ENCODE measurements around the gene ABHD6.

ABHD6 gene

DNA sequence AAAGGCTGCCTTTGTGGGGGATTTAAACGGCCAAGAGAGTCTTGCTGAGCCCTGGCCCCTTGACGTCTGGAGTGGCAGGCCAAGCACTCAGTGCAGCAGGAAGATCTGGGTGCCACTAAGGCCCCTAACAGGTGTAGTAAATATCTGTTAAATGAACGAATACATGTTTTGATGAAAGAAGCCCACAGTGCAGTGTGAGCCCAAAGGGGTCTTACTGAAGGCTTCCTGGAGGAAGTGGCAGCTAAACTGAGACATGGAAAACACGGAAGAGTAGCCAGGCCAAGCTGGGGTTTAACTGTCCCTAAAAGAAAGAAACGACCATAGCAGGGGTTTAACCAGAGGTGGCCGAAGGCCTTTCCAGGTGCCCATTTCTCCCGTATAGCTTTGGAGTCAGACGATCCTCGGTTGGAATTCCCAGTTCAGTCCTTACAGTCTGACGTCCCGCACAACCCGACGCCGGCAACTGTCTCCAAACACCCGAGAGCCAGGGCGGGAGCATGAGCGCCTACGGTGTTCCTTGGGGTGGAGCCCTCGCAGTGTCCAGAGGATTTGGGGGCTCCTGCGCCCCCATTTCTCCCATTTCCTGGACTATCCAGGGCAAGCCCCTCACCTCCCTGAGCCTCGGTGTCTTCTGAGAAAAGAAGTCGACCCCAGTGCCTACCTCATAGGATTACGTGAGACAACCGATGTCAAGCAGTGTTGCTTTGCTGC lies 910 bp upstream of the ABHD6 start:
- peaks cover 12% of the 10 kb centered on the region for H3K27me3 ChIP-seq (ENCODE audit: insufficient read depth, poor library complexity, severe bottlenecking)
- DNase-seq (ENCODE audit: low read depth in 1 of 2, low spot score in 1 of 2): no peak

DNA sequence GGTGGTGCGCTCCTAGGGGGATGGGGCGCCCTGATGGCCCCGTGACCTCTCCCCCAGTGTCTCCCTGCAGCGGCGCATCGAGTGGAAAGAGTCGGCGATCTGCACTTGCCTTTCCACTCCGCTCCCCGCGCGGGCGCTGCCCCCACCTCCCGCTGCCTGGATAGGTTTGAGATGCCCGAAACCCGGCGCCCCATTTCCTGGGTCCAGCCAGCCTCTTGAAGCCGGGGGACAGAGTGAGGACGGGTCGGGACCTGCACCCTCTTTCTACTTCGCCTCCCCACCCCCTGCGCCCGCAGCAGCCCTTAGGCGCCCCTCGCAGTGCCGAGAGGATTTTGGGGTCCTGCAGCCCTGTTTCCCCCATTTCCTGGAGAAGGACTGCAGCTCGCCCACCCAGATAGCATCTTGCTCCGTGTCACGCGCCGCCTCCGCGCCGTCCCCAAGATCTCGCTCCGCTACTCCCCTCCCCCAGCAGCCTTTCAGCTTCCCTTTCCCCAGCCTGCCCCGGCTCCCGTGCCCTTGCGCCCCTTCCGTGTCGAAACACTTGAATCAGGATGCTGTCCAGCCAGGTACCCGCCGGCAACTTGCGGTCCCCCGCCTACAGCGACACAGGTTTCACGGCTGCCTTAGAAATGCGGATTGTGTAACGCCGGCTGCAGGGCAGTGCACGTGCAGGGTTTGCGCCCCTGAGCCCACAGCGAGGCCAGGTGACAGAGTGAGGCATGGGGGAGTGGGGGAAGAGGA lies 519 bp downstream of the ABHD6 start:
- peak overlapping the region; percentile 71 for H3K4me3 ChIP-seq (replicated peaks; ENCODE audit: insufficient read depth, low read length)
- H3K27me3 ChIP-seq (ENCODE audit: insufficient read depth, poor library complexity, severe bottlenecking): peaks cover 12% of the 10 kb centered on the region
- no peak overlapping the region for H3K27ac ChIP-seq (replicated peaks)
- peak; percentile 29 to 74 for DNase-seq (ENCODE audit: low read depth in 1 of 2, low spot score in 1 of 2)
- TF ChIP-seq CTCF (IDR thresholded peaks at IDR 0.05; ENCODE audit: insufficient read depth, low read length) (no peak), GABPA (IDR thresholded peaks at IDR 0.05; ENCODE audit: low read depth) (no peak)
- TF ChIP-seq, protein P1, sequence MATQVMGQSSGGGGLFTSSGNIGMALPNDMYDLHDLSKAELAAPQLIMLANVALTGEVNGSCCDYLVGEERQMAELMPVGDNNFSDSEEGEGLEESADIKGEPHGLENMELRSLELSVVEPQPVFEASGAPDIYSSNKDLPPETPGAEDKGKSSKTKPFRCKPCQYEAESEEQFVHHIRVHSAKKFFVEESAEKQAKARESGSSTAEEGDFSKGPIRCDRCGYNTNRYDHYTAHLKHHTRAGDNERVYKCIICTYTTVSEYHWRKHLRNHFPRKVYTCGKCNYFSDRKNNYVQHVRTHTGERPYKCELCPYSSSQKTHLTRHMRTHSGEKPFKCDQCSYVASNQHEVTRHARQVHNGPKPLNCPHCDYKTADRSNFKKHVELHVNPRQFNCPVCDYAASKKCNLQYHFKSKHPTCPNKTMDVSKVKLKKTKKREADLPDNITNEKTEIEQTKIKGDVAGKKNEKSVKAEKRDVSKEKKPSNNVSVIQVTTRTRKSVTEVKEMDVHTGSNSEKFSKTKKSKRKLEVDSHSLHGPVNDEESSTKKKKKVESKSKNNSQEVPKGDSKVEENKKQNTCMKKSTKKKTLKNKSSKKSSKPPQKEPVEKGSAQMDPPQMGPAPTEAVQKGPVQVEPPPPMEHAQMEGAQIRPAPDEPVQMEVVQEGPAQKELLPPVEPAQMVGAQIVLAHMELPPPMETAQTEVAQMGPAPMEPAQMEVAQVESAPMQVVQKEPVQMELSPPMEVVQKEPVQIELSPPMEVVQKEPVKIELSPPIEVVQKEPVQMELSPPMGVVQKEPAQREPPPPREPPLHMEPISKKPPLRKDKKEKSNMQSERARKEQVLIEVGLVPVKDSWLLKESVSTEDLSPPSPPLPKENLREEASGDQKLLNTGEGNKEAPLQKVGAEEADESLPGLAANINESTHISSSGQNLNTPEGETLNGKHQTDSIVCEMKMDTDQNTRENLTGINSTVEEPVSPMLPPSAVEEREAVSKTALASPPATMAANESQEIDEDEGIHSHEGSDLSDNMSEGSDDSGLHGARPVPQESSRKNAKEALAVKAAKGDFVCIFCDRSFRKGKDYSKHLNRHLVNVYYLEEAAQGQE (IDR thresholded peaks at IDR 0.05; ENCODE audit: insufficient replicate concordance, low read depth): peak; percentile 46

More for the DNA sequence above, 910 bp upstream of the ABHD6 start:
- Histone ChIP-seq H3K27ac (replicated peaks) (no peak overlapping the region), H3K4me3 (replicated peaks; ENCODE audit: insufficient read depth, low read length) (peak overlapping the region; percentile 71)
- no peak for TF ChIP-seq POLR2AphosphoS5 (IDR thresholded peaks at IDR 0.05; ENCODE audit: low read depth)
- no peak for TF ChIP-seq GABPA (IDR thresholded peaks at IDR 0.05; ENCODE audit: low read depth)
- TF ChIP-seq, protein P1 (IDR thresholded peaks at IDR 0.05; ENCODE audit: insufficient replicate concordance, low read depth): no peak
- no peak for TF ChIP-seq CTCF (IDR thresholded peaks at IDR 0.05; ENCODE audit: insufficient read depth, low read length)
- TF ChIP-seq SPI1 (IDR thresholded peaks at IDR 0.05; ENCODE audit: borderline replicate concordance, low read depth): no peak

GRCh38 chr3:58238830-58239229 lies 1.2 kb downstream of the ABHD6 start:
- DNase-seq (ENCODE audit: low read depth in 1 of 2, low spot score in 1 of 2): no peak
- H3K27me3 ChIP-seq (ENCODE audit: insufficient read depth, poor library complexity, severe bottlenecking): peaks cover 12% of the 10 kb centered on the region
- no peak overlapping the region for H3K4me3 ChIP-seq (replicated peaks; ENCODE audit: insufficient read depth, low read length)
- TF ChIP-seq POLR2AphosphoS5 (IDR thresholded peaks at IDR 0.05; ENCODE audit: low read depth): no peak
- TF ChIP-seq GABPA (IDR thresholded peaks at IDR 0.05; ENCODE audit: low read depth): no peak
- TF ChIP-seq, protein P1 (IDR thresholded peaks at IDR 0.05; ENCODE audit: insufficient replicate concordance, low read depth): no peak
- no peak for TF ChIP-seq SPI1 (IDR thresholded peaks at IDR 0.05; ENCODE audit: borderline replicate concordance, low read depth)
- TF ChIP-seq CTCF (IDR thresholded peaks at IDR 0.05; ENCODE audit: insufficient read depth, low read length): no peak
- no peak overlapping the region for H3K27ac ChIP-seq (replicated peaks)
